Measurements from ENCODE around the gene HRG. TPM values are rescaled to one million over a fixed set of nuclear protein-coding genes. Genes with fewer than 3 reads are reported as not detected.
A peak's percentile ranks its signal among the peaks of the same experiment; 100 is the strongest.

The HRG gene
- total RNA-seq, 1 donor from 2014 or later, result not detected

- H3K27me3 Mint-ChIP-seq (ENCODE audit: low read depth), result peaks cover 15% of the 10 kb centered on the region
- H3K4me3 Mint-ChIP-seq, result no peak overlapping the region
- no peaks in the 10 kb centered on the region for H3K36me3 Mint-ChIP-seq (ENCODE audit: low read depth)
- H3K27ac Mint-ChIP-seq (ENCODE audit: unreplicated experiment), result peak overlapping the region; percentile 1
- peak; percentile 6 for DNase-seq (ENCODE audit: low read depth, low spot score)
- H3K4me1 Mint-ChIP-seq, result peaks cover 8% of the 10 kb centered on the region
- TF ChIP-seq, protein P1, sequence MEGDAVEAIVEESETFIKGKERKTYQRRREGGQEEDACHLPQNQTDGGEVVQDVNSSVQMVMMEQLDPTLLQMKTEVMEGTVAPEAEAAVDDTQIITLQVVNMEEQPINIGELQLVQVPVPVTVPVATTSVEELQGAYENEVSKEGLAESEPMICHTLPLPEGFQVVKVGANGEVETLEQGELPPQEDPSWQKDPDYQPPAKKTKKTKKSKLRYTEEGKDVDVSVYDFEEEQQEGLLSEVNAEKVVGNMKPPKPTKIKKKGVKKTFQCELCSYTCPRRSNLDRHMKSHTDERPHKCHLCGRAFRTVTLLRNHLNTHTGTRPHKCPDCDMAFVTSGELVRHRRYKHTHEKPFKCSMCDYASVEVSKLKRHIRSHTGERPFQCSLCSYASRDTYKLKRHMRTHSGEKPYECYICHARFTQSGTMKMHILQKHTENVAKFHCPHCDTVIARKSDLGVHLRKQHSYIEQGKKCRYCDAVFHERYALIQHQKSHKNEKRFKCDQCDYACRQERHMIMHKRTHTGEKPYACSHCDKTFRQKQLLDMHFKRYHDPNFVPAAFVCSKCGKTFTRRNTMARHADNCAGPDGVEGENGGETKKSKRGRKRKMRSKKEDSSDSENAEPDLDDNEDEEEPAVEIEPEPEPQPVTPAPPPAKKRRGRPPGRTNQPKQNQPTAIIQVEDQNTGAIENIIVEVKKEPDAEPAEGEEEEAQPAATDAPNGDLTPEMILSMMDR (conservative IDR thresholded peaks at IDR 0.05), result no peak
- no peaks in the 10 kb centered on the region for H3K9me3 Mint-ChIP-seq
Measured at GRCh38 chr3:186640473-186640818, 25.4 kb upstream of the HRG start.

GRCh38 chr3:186640929-186641328 is 24.9 kb upstream of the HRG start:
- Mint-ChIP-seq H3K27me3 (ENCODE audit: low read depth) (peaks cover 15% of the 10 kb centered on the region), H3K27ac (ENCODE audit: unreplicated experiment) (no peak overlapping the region), H3K36me3 (ENCODE audit: low read depth) (no peaks in the 10 kb centered on the region), H3K9me3 (no peaks in the 10 kb centered on the region), H3K4me1 (peaks cover 8% of the 10 kb centered on the region), H3K4me3 (no peak overlapping the region)
- DNase-seq (ENCODE audit: low read depth, low spot score), result no peak
- TF ChIP-seq, protein P1 (conservative IDR thresholded peaks at IDR 0.05), result no peak

- TF ChIP-seq, protein P1 (conservative IDR thresholded peaks at IDR 0.05), result no peak
- Mint-ChIP-seq H3K36me3 (ENCODE audit: low read depth) (no peaks in the 10 kb centered on the region), H3K27me3 (ENCODE audit: low read depth) (peaks cover 11% of the 10 kb centered on the region), H3K9me3 (no peaks in the 10 kb centered on the region), H3K4me3 (no peak overlapping the region), H3K4me1 (peaks cover 8% of the 10 kb centered on the region), H3K27ac (ENCODE audit: unreplicated experiment) (no peak overlapping the region)
- no peak for DNase-seq (ENCODE audit: low read depth, low spot score)
Measured at GRCh38 chr3:186642014-186642413, 23.8 kb upstream of the HRG start.

DNA sequence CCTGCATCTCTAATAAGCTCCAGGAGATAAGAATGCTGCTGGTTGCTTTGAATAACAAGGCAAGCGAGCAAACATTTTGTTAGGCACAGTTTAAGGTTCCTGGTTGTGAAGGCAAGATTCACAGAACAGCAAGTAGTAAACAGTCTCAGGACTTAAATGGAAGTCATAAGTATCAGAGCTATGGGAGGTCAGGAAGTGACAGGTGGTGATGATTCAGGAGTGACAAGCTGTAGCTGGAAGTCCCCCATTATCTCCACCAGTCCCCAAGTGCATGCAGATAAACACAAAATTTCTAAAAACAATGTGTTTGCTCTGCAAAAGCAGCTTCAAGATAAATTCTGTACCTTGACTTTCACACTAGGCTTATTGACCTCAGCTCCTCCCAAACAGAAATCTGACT is 22.3 kb upstream of the HRG start:
- Mint-ChIP-seq H3K27ac (ENCODE audit: unreplicated experiment) (no peak overlapping the region), H3K36me3 (ENCODE audit: low read depth) (no peaks in the 10 kb centered on the region), H3K27me3 (ENCODE audit: low read depth) (peaks cover 8% of the 10 kb centered on the region), H3K9me3 (no peaks in the 10 kb centered on the region), H3K4me1 (peaks cover 8% of the 10 kb centered on the region), H3K4me3 (no peak overlapping the region)
- DNase-seq (ENCODE audit: low read depth, low spot score), result no peak
- TF ChIP-seq, protein P1 (conservative IDR thresholded peaks at IDR 0.05), result no peak

- no peak overlapping the region for H3K4me3 Mint-ChIP-seq
- peaks cover 8% of the 10 kb centered on the region for H3K4me1 Mint-ChIP-seq
- H3K36me3 Mint-ChIP-seq (ENCODE audit: low read depth), result no peaks in the 10 kb centered on the region
- TF ChIP-seq, protein P1 (conservative IDR thresholded peaks at IDR 0.05), result no peak
- peaks cover 8% of the 10 kb centered on the region for H3K27me3 Mint-ChIP-seq (ENCODE audit: low read depth)
- DNase-seq (ENCODE audit: low read depth, low spot score), result no peak
- no peaks in the 10 kb centered on the region for H3K9me3 Mint-ChIP-seq
- no peak overlapping the region for H3K27ac Mint-ChIP-seq (ENCODE audit: unreplicated experiment)
Measured at GRCh38 chr3:186644683-186645082, 21.1 kb upstream of the HRG start.

DNA sequence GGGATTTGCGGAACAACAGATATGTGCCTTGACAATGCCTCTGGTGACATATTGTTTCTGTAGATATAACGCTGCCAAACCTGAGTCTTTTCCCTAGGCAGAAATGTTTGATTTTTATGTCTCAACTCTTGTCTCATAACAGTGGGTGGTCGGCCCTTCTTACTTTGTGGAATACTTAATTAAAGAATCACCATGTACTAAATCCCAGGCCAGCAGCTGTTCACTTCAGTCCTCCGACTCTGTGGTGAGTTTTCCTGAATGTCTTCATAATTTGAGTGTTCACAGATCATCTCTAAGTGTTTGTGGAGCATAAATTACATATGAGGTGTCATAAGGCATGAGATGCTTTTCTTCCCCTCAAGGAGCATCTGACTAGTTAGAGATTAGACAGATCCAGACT is 19.7 kb upstream of the HRG start:
- Mint-ChIP-seq H3K27me3 (ENCODE audit: low read depth) (peaks cover 5% of the 10 kb centered on the region), H3K36me3 (ENCODE audit: low read depth) (no peaks in the 10 kb centered on the region), H3K9me3 (no peaks in the 10 kb centered on the region), H3K4me3 (no peak overlapping the region), H3K27ac (ENCODE audit: unreplicated experiment) (no peak overlapping the region), H3K4me1 (no peaks in the 10 kb centered on the region)
- no peak for DNase-seq (ENCODE audit: low read depth, low spot score)
- TF ChIP-seq, protein P1 (conservative IDR thresholded peaks at IDR 0.05), result no peak

Data from neural crest cell (in vitro differentiated cells).